GM12872 (cell line): ENCODE results near the gene SRRM5.
A peak's percentile ranks its signal among the peaks of the same experiment; 100 is the strongest.

Experiments used
- TF ChIP-seq, protein P1 (sequence below): IDR thresholded peaks from 3 replicates; pipeline ENCODE4 v1.5.1; 2011; ENCODE audit warnings: low read depth, mild to moderate bottlenecking, low read length, moderate library complexity; ENCODE audit not compliant: insufficient read depth

SRRM5 gene

DNA sequence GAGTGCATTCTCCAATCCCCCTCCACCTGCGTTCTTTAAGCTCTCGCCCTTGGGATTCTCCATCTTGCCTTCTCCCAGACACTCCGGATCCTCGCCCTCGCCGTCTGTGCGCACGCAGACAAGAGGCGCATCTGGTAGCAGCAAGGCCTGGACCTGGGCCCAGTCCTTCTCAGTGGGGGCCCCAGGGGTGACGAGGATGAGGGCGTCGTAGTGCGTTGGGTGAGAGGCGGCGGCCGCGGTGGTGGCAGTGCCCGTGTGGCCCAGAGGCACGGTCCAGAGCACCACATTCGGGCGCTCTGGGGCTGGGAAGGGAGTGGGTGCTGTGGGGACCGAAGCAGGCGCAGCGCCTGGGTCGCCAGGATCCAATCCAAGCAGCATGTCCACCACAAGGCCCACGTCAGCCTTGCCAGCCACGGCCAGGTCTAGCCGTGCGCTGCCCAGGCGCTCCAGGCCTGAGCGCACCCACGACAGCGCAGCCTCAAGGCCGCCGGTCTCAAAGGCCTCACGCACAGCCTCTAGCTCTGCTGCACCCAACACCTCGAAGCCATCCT is 19.0 kb upstream of the SRRM5 start:
- TF ChIP-seq, protein P1, sequence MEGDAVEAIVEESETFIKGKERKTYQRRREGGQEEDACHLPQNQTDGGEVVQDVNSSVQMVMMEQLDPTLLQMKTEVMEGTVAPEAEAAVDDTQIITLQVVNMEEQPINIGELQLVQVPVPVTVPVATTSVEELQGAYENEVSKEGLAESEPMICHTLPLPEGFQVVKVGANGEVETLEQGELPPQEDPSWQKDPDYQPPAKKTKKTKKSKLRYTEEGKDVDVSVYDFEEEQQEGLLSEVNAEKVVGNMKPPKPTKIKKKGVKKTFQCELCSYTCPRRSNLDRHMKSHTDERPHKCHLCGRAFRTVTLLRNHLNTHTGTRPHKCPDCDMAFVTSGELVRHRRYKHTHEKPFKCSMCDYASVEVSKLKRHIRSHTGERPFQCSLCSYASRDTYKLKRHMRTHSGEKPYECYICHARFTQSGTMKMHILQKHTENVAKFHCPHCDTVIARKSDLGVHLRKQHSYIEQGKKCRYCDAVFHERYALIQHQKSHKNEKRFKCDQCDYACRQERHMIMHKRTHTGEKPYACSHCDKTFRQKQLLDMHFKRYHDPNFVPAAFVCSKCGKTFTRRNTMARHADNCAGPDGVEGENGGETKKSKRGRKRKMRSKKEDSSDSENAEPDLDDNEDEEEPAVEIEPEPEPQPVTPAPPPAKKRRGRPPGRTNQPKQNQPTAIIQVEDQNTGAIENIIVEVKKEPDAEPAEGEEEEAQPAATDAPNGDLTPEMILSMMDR: no peak

DNA sequence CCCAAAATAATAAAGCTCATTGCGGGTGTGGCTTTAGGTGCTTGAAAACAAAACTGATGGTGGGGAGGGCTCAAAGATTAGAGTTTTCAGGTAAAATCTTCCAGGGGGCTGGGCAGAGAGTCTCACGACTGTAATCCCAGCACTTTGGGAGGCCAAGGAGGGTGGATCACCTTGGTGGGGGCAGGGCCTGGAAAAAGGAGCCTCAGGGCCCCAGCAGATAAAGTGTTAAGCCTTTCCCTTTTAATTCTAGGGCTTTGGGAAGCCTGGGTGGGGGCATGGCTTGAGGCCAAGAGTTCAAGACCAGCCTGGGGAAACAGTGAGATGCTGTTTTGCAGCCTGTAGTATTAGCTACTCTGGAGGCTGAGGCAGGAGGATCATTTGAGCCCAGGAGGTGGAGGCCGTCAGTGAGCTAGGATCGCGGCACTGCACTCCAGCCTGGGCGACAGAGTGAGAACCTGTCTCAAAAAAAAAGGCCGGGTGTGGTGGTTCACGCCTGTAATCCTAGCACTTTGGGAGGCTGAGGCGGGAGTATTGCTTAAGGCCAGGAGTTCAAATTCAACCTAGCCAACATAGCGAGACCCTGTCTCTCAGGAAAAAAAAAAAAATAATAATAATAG is 17.7 kb upstream of the SRRM5 start:
- TF ChIP-seq, protein P1: no peak

DNA sequence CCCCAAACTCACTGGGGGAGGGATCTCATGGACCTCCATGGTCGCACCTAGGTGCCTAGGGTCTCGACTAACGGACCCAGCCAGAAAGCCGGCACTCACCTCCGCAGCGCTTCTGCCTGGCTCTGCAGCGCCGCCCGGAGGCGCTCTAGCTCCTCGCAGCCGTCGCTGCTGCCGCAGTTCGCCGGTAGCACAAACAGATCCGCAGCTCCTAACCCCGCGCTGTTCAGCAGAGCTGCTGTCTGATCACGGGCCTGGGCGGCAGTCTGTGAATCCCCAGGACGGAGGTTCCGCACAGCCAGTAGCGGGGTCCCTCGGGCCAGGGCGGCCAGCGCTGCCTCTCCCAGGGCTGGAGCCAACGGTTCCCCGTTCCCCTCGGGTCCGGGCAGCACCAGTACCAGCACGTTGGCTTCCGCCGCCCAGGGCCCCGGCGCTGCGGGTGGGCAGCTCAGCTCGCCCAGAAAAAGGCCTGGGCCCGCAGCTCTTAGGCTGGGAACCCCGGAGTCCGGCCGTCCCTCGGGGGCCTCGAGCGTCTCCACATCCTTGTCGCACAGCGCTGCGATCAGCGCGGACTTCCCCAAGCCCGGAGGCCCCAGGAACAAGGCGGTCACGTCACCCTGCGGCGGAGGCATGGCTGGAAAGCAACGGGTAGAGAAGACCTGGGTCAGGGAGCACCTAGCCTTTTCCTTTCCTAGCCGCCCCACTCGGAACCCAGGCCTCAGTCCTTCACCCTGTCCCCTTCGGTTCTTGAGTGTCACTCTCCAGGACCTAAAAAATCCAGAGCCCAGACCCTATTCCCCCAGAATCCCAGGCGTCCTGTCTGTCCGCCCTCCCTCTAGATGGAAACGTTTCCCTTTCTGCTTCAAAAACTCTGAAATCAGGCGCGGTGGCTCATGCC is 16.9 kb upstream of the SRRM5 start:
- TF ChIP-seq, protein P1: peak; percentile 98

DNA sequence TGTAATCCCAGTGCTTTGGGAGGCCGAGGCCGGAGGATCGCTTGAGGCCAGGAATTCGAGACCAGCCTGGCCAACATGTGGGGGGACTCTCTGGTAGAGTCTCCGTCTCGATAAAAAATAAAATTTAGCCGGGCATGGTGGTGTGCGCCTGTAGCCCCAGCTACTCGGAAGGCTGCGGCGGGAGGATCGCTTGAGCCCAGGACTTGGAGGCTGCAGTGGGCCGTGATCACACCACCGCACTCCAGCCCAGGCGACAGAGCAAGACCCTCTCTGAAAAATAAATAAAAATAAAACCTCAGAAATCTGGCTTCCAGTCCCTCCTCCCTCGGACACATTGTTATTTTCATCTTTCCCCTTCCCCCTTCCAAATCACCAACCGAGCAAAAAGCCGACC is 16.3 kb upstream of the SRRM5 start:
- TF ChIP-seq, protein P1: no peak

DNA sequence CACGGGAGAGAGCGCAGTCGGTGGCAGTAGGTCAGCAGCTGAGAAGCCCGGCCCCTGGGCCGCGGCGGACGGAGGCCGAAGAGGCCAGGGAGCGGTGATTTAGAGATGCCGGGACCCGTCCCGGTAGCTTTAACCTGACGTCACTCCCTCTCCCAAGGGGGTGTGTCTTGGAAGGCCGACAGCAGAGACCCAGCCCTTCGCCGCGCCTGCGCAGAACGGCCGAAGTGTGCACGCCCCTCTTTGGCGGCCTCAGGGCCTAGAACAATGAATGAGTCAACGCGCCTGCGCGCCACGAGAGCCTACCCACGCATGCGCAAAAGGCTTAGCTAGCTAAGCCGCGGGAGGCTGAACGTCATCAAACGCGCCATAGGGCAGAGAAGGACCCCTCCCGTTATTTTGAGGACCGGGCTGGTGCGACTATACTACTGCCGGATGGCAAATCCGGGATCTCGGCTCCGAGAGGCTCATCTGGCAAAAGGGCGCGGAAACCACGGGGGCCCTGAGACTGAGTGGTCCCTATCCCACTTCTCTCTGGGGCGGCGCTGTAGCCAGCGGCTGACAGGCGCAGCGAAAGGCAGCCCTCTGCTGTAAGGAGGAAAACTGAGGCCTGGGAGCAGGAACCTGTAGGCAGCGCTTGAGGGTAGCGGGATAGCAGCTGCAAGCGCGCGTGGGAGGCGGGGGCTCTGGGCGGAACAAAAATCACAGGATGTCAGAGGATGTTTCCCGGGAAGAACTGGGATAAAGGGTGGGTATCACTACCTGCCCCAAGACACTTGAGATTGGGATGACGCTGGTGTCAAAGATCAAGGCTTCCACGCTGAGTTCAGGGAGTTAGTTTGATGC is 15.7 kb upstream of the SRRM5 start, which contains the start of the genes IRGQ and ZNF576:
Gene IRGQ (minus strand): TSS at position 136 of the 843 bp plus-strand sequence. CDS start 796 bp downstream, outside the sequence.
Gene ZNF576 (plus strand): TSS at position 597 of the 843 bp plus-strand sequence. CDS start 514 bp downstream, outside the sequence.
- TF ChIP-seq, protein P1: no peak

DNA sequence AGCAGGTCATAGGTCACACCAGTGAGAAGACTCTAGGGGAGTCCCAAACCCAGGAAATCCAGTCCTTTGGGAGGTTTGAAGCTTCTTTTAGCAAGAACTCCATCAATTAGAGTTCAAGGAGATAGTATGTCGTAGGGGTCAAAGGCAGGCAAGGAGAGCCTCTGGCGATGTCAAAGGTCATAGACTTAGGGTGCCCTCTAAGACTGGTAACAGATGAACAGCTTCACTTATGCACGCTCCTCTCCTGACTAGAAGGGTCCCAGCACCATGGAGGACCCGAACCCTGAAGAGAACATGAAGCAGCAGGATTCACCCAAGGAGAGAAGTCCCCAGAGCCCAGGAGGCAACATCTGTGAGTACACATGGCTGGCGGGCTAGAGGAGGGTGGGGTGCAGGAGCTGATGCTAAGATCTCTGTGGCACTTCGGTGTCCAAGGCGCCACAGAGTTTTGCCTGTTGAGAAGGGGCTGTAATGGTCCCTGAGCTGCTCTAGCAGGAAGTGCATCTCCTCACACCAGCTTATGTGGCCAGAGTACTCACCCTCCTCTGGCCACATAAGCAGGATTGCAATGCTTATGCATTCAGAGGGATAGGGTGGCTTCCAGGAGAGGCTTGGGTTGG is 14.9 kb upstream of the SRRM5 start:
- TF ChIP-seq, protein P1: no peak
